H54 (cell line): ENCODE measurements around the gene SCN9A.
A peak's percentile ranks its signal among the peaks of the same experiment; 100 is the strongest.

Experiments used
- DNase-seq: peaks from one replicate; pipeline ENCODE4 v3.0.0; 2011; ENCODE audit warnings: low spot score, mixed read lengths; ENCODE audit not compliant: insufficient read length
- FAIRE-seq: peaks from 3 replicates; lab custom pipeline; 2011; peaks lifted over from hg19 to GRCh38; lab: Jason Lieb, UNC
- POLR2A ChIP-seq: IDR thresholded peaks from 2 replicates; pipeline ENCODE4 v1.6.1; 2011; ENCODE audit warnings: low read depth, mild to moderate bottlenecking, low read length

SCN9A gene

GRCh38 chr2:166284359-166284758, 91.4 kb downstream of the SCN9A start:
- FAIRE-seq (no peak), DNase-seq (no peak)
- no peak for TF ChIP-seq POLR2A

DNA sequence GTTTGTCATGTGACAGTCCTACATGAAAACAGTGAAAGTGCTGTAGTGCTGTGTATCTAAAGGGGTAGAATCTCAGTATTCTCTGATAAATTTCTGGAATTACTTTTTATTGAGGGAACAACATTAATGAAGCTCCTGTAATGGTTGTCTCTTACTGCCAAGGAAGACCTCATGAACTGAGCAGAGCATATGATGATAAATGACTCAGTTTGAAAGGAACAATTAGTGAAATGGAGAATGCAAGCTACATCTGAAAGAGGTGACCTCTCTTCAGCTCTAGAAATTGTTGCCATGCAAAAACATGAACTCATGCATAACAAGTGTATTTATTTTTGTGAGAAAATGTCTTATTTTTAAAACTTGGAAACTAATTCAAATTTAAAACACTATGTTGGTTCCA, 93.6 kb downstream of the SCN9A start:
- FAIRE-seq (no peak), DNase-seq (no peak)
- no peak for TF ChIP-seq POLR2A

- no peak for FAIRE-seq
Measured at GRCh38 chr2:166278856-166279255, 96.9 kb downstream of the SCN9A start.

DNA sequence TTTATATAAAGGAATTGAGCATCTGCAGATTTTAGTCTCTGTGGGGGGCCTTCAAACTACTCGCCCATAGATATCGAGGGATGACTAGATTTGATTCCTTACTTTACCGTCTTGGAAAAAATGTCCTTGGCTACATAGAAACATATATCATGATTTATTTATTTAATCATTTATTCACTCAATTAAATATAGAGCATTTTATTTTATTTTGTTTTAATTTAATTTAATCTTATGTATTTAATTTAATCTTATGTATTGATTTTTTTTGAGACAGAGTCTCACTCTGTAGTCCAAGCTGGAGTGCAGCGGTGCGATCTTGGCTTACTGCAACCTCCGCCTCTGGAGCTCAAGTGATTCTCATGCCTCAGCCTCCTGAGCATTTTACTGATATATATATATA, 105.4 kb downstream of the SCN9A start:
- no peak for TF ChIP-seq POLR2A
- DNase-seq (no peak), FAIRE-seq (no peak)

More at GRCh38 chr2:166278856-166279255, 96.9 kb downstream of the SCN9A start:
- no peak for TF ChIP-seq POLR2A
- no peak for DNase-seq

- no peak for DNase-seq
- no peak for FAIRE-seq
- no peak for TF ChIP-seq POLR2A
Measured at GRCh38 chr2:166269322-166269721, 106.4 kb downstream of the SCN9A start.

GRCh38 chr2:166257859-166258258, 117.9 kb downstream of the SCN9A start:
- FAIRE-seq = no peak

GRCh38 chr2:166256896-166257295, 118.8 kb downstream of the SCN9A start:
- DNase-seq = no peak
- TF ChIP-seq POLR2A = no peak
- no peak for FAIRE-seq

More at GRCh38 chr2:166257859-166258258, 117.9 kb downstream of the SCN9A start:
- TF ChIP-seq POLR2A = no peak
- no peak for DNase-seq

- DNase-seq = no peak
Measured at GRCh38 chr2:166249318-166249717, 126.4 kb downstream of the SCN9A start.

GRCh38 chr2:166246901-166247300, 128.8 kb downstream of the SCN9A start:
- TF ChIP-seq POLR2A = no peak
- no peak for DNase-seq
- no peak for FAIRE-seq

More at GRCh38 chr2:166249318-166249717, 126.4 kb downstream of the SCN9A start:
- no peak for FAIRE-seq
- no peak for TF ChIP-seq POLR2A

DNA sequence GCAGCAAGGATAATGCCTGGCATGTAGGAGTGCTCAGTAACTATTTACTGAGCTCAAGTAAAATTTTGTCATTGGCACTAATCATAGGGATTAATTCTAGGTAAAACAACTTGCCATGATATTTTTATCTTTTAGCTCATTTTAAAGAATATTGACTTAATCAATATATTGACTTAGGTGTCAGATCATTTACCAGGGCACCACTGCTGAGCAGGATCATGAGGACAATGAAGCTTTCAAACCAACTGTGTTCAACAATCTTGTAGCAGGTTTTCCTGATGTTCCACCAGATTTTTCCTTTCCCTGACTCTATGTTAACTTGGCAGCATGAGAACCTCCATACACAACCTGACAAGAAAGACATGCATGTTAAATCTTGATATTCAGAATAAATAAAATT, 133.4 kb downstream of the SCN9A start:
- no peak for TF ChIP-seq POLR2A
- no peak for FAIRE-seq
- no peak for DNase-seq

DNA sequence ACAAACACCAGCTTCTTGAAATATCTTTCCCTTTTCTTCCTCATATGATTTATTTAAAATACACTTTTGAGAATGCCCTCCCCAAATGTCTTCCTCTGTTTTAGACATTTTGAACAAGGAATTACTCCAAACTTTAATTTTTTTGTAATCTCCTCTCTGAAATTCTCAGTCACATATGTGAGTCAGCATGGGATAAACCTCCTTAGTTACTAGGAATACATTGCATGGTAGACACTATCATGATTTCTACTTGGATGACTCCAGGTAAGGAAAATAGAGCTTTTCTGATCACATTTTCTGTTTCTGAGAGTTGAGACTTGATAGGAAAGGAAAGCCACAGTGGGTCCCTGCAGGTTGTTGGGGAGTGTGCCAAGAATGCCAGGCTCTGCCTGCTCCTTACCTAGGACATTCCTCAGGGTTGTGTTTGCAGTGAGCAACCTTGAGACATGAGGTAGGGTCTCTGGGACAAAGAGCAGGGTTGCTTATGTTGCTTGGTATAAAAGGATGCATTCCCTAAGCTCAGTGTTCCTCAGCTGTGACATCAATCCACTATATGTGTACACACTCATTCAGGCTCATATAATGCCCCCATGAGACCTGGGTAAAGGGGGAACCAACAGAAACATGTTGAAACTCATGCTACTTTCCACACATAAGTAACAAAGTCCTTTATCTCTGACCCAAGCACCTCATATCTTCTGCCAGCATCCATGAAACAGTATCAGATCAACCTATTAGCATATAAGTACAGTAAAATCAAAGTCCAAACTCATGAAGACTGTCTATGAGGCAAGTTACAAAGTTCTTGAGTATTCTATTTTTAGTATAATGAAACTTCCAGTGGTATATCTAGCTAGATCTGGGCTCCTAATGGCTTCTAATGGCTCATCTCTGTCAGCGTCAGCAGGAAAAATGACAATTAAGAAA, 135.1 kb downstream of the SCN9A start:
- DNase-seq = no peak
- peak; percentile 67 for FAIRE-seq
- no peak for TF ChIP-seq POLR2A

DNA sequence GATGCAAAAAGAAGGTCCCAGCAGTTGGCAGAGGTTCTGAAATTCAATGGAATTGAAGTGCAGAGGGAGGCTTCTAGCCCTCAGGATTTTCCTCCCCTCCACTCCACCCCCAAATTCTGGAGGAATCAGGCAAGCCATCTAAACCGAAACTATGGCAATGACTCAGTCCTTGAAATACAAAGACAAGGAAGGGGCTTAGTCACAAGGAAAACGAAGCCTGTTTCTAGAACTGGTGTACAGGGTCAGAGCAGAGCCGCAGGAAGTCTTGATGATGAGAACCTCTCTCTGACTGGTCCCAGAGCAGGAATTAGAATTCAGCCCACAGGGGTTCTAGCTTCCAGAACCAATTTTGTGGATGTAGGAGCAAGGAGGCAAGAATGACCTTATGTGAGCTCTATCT, 136.2 kb downstream of the SCN9A start:
- TF ChIP-seq POLR2A = no peak
- DNase-seq (peak; percentile 24), FAIRE-seq (peak; percentile 98)

DNA sequence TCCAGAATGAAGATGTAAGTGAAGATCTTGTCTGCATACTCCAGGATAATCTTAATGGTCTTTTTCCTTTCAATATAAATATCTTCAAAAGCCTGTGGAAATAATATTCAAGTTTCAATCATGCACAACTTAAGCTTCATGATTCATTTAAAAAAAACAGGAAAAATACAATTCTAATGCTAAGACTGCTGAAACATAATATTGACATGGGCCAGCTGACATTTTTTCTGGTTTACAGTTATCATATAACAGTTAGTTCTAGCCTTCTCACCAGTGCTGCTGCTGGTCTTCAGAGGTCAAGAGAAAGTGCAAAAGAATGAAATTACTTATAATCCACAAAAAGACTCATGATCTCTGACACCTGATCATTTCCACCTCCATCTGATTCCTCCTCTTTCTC, 137.6 kb downstream of the SCN9A start:
- no peak for TF ChIP-seq POLR2A
- DNase-seq (no peak), FAIRE-seq (peak; percentile 6)

- no peak for DNase-seq
Measured at GRCh38 chr2:166234112-166234846, 141.5 kb downstream of the SCN9A start.

More at GRCh38 chr2:166234112-166234846, 141.5 kb downstream of the SCN9A start:
- FAIRE-seq = no peak
- no peak for TF ChIP-seq POLR2A
